Measurements from ENCODE around the gene GAMT.

GAMT gene

DNA sequence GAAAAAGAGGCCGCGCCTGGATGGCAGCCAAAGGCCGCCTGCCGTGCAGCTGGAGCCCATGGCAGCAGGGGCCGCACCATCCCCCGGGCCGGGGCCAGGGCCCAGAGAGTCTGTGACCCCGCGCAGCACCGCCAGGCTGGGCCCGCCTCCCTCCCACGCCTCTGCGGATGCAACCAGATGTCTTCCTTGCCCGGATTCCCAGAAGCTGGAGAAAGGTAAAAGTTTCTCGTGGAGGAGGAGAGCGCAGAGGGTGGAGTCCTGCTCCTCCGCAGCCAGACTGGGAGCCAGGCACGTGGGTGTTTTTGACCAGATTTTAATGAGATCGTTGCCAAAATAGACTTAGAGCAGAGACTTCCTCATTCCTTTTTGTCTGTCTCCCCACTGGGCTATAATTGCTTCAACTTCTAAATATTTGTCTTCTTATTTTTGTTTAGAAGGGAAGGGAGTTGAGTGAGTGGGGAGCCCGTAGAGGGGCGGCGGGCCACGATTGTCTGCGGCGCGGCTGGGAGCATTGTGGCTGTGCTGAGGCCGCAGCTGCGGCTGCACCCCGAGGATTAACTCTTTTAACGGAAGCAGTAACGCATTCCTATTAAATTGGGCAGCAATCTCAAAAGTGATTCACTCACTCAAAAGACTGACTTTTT, 40.4 kb downstream of the GAMT start:
- no peak for TF ChIP-seq POLR2A (IDR thresholded peaks at IDR 0.05; ENCODE audit: low read length)
- no peak for TF ChIP-seq GATA1 (IDR thresholded peaks at IDR 0.05; ENCODE audit: low read depth, low read length)
- DNase-seq: no peak

DNA sequence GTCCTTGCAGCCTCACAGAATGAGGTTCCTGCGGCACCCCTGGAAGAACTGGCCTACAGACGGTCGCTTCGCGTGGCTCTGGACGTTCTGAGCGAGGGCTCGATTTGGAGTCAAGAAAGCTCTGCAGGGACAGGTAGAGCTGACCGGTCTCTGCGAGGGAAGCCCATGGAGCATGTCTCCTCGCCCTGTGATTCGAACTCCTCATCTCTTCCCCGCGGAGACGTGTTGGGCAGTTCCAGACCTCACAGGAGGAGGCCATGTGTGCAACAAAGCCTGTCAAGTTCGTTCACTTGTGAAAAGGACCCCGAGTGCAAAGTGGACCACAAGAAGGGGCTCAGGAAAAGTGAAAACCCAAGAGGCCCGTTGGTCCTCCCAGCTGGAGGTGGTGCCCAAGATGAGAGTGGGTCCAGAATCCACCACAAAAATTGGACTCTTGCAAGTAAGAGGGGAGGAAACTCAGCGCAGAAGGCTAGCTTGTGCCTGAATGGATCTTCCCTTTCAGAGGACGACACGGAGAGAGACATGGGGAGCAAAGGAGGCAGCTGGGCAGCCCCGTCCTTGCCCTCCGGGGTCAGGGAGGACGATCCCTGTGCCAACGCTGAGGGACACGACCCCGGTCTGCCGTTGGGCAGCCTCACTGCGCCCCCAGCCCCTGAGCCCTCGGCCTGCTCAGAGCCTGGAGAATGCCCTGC, 41.1 kb downstream of the GAMT start:
- TF ChIP-seq POLR2A (IDR thresholded peaks at IDR 0.05; ENCODE audit: low read length): no peak
- no peak for TF ChIP-seq GATA1 (IDR thresholded peaks at IDR 0.05; ENCODE audit: low read depth, low read length)
- DNase-seq: no peak

GRCh38 chr19:1357531-1358109, 43.7 kb downstream of the GAMT start:
- TF ChIP-seq GATA1 (IDR thresholded peaks at IDR 0.05; ENCODE audit: low read depth, low read length): no peak
- TF ChIP-seq POLR2A (IDR thresholded peaks at IDR 0.05; ENCODE audit: low read length): no peak
- no peak for DNase-seq

- TF ChIP-seq GATA1 (IDR thresholded peaks at IDR 0.05; ENCODE audit: low read depth, low read length) (no peak), POLR2A (IDR thresholded peaks at IDR 0.05; ENCODE audit: low read length) (no peak)
- DNase-seq: no peak
Measured at GRCh38 chr19:1356508-1356865, 44.9 kb downstream of the GAMT start.

DNA sequence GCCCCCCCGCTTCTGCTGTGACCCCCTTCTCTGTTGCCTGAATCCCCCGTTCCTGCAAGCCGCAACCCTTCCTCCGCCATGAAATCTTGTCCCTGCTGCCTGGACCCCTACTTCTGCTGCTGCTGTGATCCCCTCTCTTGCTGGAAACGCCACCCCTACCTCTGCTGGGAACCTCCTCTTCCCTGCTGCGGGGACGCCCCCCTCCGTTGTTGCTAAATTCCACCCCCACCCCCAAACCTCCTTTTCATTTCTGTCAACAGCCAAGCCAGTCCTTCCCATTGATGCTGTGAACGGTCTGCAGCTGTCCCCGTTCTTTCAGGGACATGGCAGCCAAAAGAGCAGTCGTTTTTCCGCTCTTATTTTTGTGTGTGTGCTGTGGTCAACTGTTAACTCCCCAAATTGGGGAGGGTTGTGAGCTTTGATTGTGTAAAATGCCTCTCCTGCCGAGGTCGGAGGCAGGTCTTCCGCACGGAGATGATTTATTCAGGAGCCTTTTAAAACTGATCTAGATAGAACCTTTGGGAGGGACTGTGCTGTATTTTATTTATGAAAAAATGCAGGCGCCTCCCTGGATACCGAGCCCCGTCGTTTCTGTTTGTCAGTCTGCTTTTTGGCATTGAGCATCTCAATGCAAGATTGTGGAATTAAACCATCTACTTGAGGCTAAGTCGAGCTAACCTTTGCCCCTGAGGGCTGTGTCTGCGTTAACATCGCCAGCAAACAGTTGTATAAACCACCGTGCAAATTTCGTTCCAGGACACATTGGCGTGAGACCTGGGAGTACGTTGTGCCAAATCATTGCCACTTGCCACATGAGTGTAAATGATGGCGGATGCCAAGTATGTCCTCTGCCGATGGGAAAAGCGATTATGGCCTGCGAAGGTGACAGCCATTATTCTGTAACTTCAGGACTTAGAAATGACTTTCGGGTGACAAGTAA, 45.5 kb downstream of the GAMT start:
- TF ChIP-seq GATA1 (IDR thresholded peaks at IDR 0.05; ENCODE audit: low read depth, low read length) (no peak), POLR2A (IDR thresholded peaks at IDR 0.05; ENCODE audit: low read length) (no peak)
- DNase-seq: peak in 1 of 2 experiments; percentile 44

- TF ChIP-seq POLR2A (IDR thresholded peaks at IDR 0.05; ENCODE audit: low read length) (no peak), GATA1 (IDR thresholded peaks at IDR 0.05; ENCODE audit: low read depth, low read length) (no peak)
- DNase-seq: no peak
Measured at GRCh38 chr19:1354970-1355567, 46.3 kb downstream of the GAMT start.

- TF ChIP-seq GATA1 (IDR thresholded peaks at IDR 0.05; ENCODE audit: low read depth, low read length) (no peak), POLR2A (IDR thresholded peaks at IDR 0.05; ENCODE audit: low read length) (no peak)
- no peak for DNase-seq
Measured at GRCh38 chr19:1353144-1353543, 48.2 kb downstream of the GAMT start.

DNA sequence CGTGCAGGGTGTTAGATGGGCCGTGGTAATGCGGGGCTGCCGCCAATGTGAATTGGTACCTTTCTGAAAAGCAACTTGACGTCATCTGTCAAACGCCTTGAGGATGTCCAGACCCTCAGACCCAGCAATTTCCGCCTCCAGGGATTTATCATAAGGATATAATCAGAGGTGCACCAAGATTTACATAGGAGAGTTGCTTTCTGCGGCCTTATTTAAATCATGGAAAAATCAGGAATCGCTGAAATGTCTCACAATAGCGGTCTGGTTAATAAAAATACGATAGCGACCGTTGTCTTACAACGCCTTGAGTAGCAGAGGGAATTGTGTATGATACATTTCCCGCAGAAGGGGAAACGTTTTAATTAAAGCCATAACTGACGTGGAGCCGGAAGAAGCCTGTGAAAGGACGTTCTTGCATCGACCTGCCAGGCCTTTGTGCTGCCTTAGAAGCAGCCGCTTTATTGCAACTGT, 49.9 kb downstream of the GAMT start:
- TF ChIP-seq POLR2A (IDR thresholded peaks at IDR 0.05; ENCODE audit: low read length) (no peak), GATA1 (IDR thresholded peaks at IDR 0.05; ENCODE audit: low read depth, low read length) (no peak)
- DNase-seq: no peak

GRCh38 chr19:1350867-1351266, 50.5 kb downstream of the GAMT start:
- DNase-seq: no peak
- TF ChIP-seq POLR2A (IDR thresholded peaks at IDR 0.05; ENCODE audit: low read length): no peak
- TF ChIP-seq GATA1 (IDR thresholded peaks at IDR 0.05; ENCODE audit: low read depth, low read length): no peak

- TF ChIP-seq POLR2A (IDR thresholded peaks at IDR 0.05; ENCODE audit: low read length) (no peak), GATA1 (IDR thresholded peaks at IDR 0.05; ENCODE audit: low read depth, low read length) (no peak)
Measured at GRCh38 chr19:1349211-1349610, 52.1 kb downstream of the GAMT start.

More at GRCh38 chr19:1349211-1349610, 52.1 kb downstream of the GAMT start:
- DNase-seq: no peak

Data from erythroblast (primary cell).